T47D (cell line): Measurements from ENCODE around the gene NIPBL.
"Not testable (repeated sequence)": the region's sequence is repeated elsewhere in the genome, so short reads cannot be mapped to it uniquely, and the experiment has no call there.

Source experiments
- DNase-seq, 2 experiments: peaks; one replicate each; pipeline versions ENCODE4 v3.0.0 to v3.0.0-alpha.2; 2011 to 2012; ENCODE audit warnings: low read depth in 1 of 2, low spot score in 1 of 2
- JUND ChIP-seq: IDR thresholded peaks from 2 replicates; pipeline ENCODE4 v1.6.1; 2012; ENCODE audit warnings: low read depth
- in situ Hi-C: cut with HindIII; loops from 2 replicates; pipeline ENCODE4 v1.10.0; 2016; ENCODE audit warnings: low sequenced_read_pairs, low pct_unique_long_range_greater_than_20kb

NIPBL gene

GRCh38 chr5:37086466-37087173 is 210.1 kb downstream of the NIPBL start:
- in situ Hi-C loops, result no loop called here
- DNase-seq, result no peak
- no peak for TF ChIP-seq JUND

GRCh38 chr5:37088009-37088408 is 211.4 kb downstream of the NIPBL start:
- no peak for DNase-seq
- in situ Hi-C loops, result no loop called here
- no peak for TF ChIP-seq JUND

GRCh38 chr5:37090123-37090726 is 213.7 kb downstream of the NIPBL start:
- TF ChIP-seq JUND, result no peak
- DNase-seq, result no peak
- in situ Hi-C loops, result no loop called here

- no peak for DNase-seq
- no peak for TF ChIP-seq JUND
- in situ Hi-C loops, result no loop called here
These were observed 214.2 kb downstream of the NIPBL start for GRCh38 chr5:37090781-37091180.

- in situ Hi-C loops, DNase-seq: not testable (repeated sequence)
These were observed 217.2 kb downstream of the NIPBL start for GRCh38 chr5:37093795-37094194.

GRCh38 chr5:37099267-37099666 is 222.7 kb downstream of the NIPBL start:
- in situ Hi-C loops, DNase-seq: not testable (repeated sequence)

GRCh38 chr5:37103302-37103701 is 226.7 kb downstream of the NIPBL start:
- in situ Hi-C loops, result no loop called here
- no peak for DNase-seq
- TF ChIP-seq JUND, result no peak

GRCh38 chr5:37109338-37109737 is 232.8 kb downstream of the NIPBL start:
- no peak for TF ChIP-seq JUND
- in situ Hi-C loops, result no loop called here

GRCh38 chr5:37110135-37110534 is 233.6 kb downstream of the NIPBL start:
- in situ Hi-C loops, result no loop called here
- DNase-seq, result no peak
- no peak for TF ChIP-seq JUND

More at GRCh38 chr5:37109338-37109737, 232.8 kb downstream of the NIPBL start:
- DNase-seq, result no peak

GRCh38 chr5:37111426-37112382 is 235.1 kb downstream of the NIPBL start:
- in situ Hi-C loops, result no loop called here
- no peak for TF ChIP-seq JUND
- DNase-seq, result no peak

- no peak for TF ChIP-seq JUND
- no peak for DNase-seq
- in situ Hi-C loops, result no loop called here
These were observed 235.9 kb downstream of the NIPBL start for GRCh38 chr5:37112383-37112991.
